H1 (cell line): ENCODE data around the gene QSER1. TPM values are rescaled to one million over a fixed set of nuclear protein-coding genes. Genes with fewer than 3 reads are reported as not detected.
"Not testable (repeated sequence)": the region's sequence is repeated elsewhere in the genome, so short reads cannot be mapped to it uniquely, and the experiment has no call there.

Source experiments
- CTCF ChIA-PET: fragments of 300-600 bp; sonication (Branson Sonifier 250); formaldehyde crosslinking; loops from one replicate; lab custom pipeline; 2021; ENCODE audit not compliant: partially characterized antibody; lab: Charles Lee
- POLR2A ChIA-PET: fragments of 300-600 bp; sonication (Branson Sonifier 250); formaldehyde crosslinking; loops from one replicate; lab custom pipeline; 2021; ENCODE audit warnings: inconsistent platforms; ENCODE audit not compliant: partially characterized antibody; lab: Charles Lee
- DNase-seq, 2 experiments: peaks; one replicate each; pipeline versions ENCODE4 v3.0.0 to v3.0.0-alpha.2; 2010 to 2022; ENCODE audit warnings: low spot score in 2 of 2, low read depth in 1 of 2, mixed read lengths in 1 of 2
- FAIRE-seq: peaks from 2 replicates; lab custom pipeline; 2011; peaks lifted over from hg19 to GRCh38; lab: Jason Lieb, UNC
- H2AFZ ChIP-seq: 2 replicates; pipeline ENCODE4 v1.8.1; 2012; ENCODE audit warnings: low read length, inconsistent platforms
- H2AK5ac ChIP-seq: 2 replicates; pipeline ENCODE4 v1.6.1; 2013; ENCODE audit warnings: low read depth, low read length
- H2BK120ac ChIP-seq: replicated peaks from 2 replicates; pipeline ENCODE3; 2013; ENCODE audit warnings: low read depth, low read length, inconsistent platforms
- H2BK12ac ChIP-seq: 2 replicates; pipeline ENCODE4 v1.6.1; 2013; ENCODE audit warnings: low read depth, low read length
- H2BK15ac ChIP-seq: 2 replicates; pipeline ENCODE4 v1.6.1; 2013; ENCODE audit warnings: low read length
- H2BK20ac ChIP-seq: 2 replicates; pipeline ENCODE4 v1.6.1; 2013; ENCODE audit warnings: low read length
- H2BK5ac ChIP-seq: 2 replicates; pipeline ENCODE4 v1.6.1; 2013; ENCODE audit warnings: low read depth, low read length
- H3K14ac ChIP-seq: 2 replicates; pipeline ENCODE4 v1.6.1; 2013; ENCODE audit warnings: inconsistent platforms; ENCODE audit not compliant: insufficient read length
- H3K18ac ChIP-seq: 2 replicates; pipeline ENCODE4 v1.6.1; 2013; ENCODE audit warnings: low read length; ENCODE audit errors: extremely low read depth
- H3K23ac ChIP-seq: 2 replicates; pipeline ENCODE4 v1.6.1; 2013; ENCODE audit warnings: inconsistent platforms; ENCODE audit not compliant: insufficient read length
- H3K23me2 ChIP-seq: 2 replicates; pipeline ENCODE4 v1.6.1; 2013; ENCODE audit warnings: low read depth, low read length
- H3K27ac ChIP-seq: 2 replicates; pipeline ENCODE4 v1.6.1; 2011; ENCODE audit warnings: low read depth, low read length, inconsistent platforms
- H3K27me3 ChIP-seq, 4 experiments: replicated peaks in 1 of 4; 1 replicate in 1 of 4; 2 replicates in 3 of 4; pipeline versions ENCODE4 v1.6.1 to v1.8.1; 2011 to 2013; ENCODE audit warnings: low read length in 3 of 4, mild to moderate bottlenecking in 3 of 4, inconsistent platforms in 2 of 4, mixed read lengths in 2 of 4, moderate library complexity in 1 of 4; ENCODE audit not compliant: control insufficient read depth in 3 of 4, insufficient read depth in 3 of 4; ENCODE audit errors: extremely low read depth in 1 of 4
- H3K36me3 ChIP-seq, 4 experiments: 2 replicates each; pipeline versions ENCODE4 v1.6.1 to v1.8.1; 2011 to 2013; ENCODE audit warnings: mild to moderate bottlenecking in 4 of 4, low read length in 3 of 4, moderate library complexity in 2 of 4, control low read depth in 1 of 4, inconsistent platforms in 1 of 4; ENCODE audit not compliant: insufficient read depth in 4 of 4, control insufficient read depth in 2 of 4
- H3K4ac ChIP-seq: replicated peaks from 2 replicates; pipeline ENCODE3; 2013; ENCODE audit warnings: low read length, low read depth, mixed read lengths, inconsistent platforms; ENCODE audit not compliant: insufficient read length
- H3K4me1 ChIP-seq, 4 experiments: replicated peaks in 1 of 4; 1 replicate in 1 of 4; 2 replicates in 3 of 4; pipeline versions ENCODE4 v1.6.1 to v1.8.1; 2011 to 2013; ENCODE audit warnings: low read length in 3 of 4, inconsistent platforms in 2 of 4, mixed read lengths in 1 of 4; ENCODE audit not compliant: insufficient read depth in 4 of 4, control insufficient read depth in 3 of 4
- H3K4me2 ChIP-seq, 2 experiments: 2 replicates each; pipeline versions ENCODE4 v1.6.1 to v1.8.1; 2011 to 2013; ENCODE audit warnings: low read depth in 2 of 2, low read length in 2 of 2, control low read depth in 1 of 2, inconsistent platforms in 1 of 2, mild to moderate bottlenecking in 1 of 2; ENCODE audit not compliant: insufficient read depth in 1 of 2
- H3K4me3 ChIP-seq, 4 experiments: fragments of 200-600, 300-600 bp in 1 of 4; sonication (generic), shearing (Covaris generic), sonication (Bioruptor Twin) in 1 of 4; 2 replicates each; pipeline versions ENCODE4 v1.5.1 to v1.8.1; 2011 to 2016; ENCODE audit warnings: low read length in 4 of 4, low read depth in 3 of 4, control low read depth in 2 of 4, inconsistent platforms in 2 of 4, mild to moderate bottlenecking in 2 of 4, mixed read lengths in 1 of 4, moderate library complexity in 1 of 4; ENCODE audit not compliant: insufficient read depth in 2 of 4; ENCODE audit errors: extremely low read depth in 1 of 4
- H3K56ac ChIP-seq: replicated peaks from 2 replicates; pipeline ENCODE3; 2013; ENCODE audit warnings: low read depth, mild to moderate bottlenecking, mixed read lengths, low read length, inconsistent platforms; ENCODE audit not compliant: insufficient read length
- H3K79me1 ChIP-seq: 2 replicates; pipeline ENCODE4 v1.6.1; 2013; ENCODE audit warnings: low read depth, low read length, control low read depth
- H3K79me2 ChIP-seq, 2 experiments: 2 replicates each; pipeline versions ENCODE4 v1.6.1 to v1.8.1; 2012 to 2013; ENCODE audit warnings: low read length in 2 of 2, mild to moderate bottlenecking in 2 of 2, inconsistent platforms in 1 of 2; ENCODE audit not compliant: insufficient read depth in 2 of 2, control insufficient read depth in 1 of 2
- H3K9ac ChIP-seq, 4 experiments: replicated peaks in 1 of 4; 1 replicate in 1 of 4; 2 replicates in 3 of 4; pipeline versions ENCODE4 v1.6.1 to v1.8.1; 2011 to 2013; ENCODE audit warnings: low read depth in 3 of 4, low read length in 3 of 4, control low read depth in 2 of 4, mild to moderate bottlenecking in 2 of 4, moderate library complexity in 2 of 4, inconsistent platforms in 1 of 4; ENCODE audit errors: extremely low read depth in 1 of 4
- H3K9me3 ChIP-seq, 2 experiments: 2 replicates each; pipeline versions ENCODE4 v1.6.1 to v1.8.1; 2012 to 2013; ENCODE audit warnings: mild to moderate bottlenecking in 2 of 2, moderate library complexity in 2 of 2, control low read depth in 1 of 2, inconsistent platforms in 1 of 2, low read depth in 1 of 2, low read length in 1 of 2, mixed read lengths in 1 of 2; ENCODE audit not compliant: insufficient read depth in 2 of 2
- H4K20me1 ChIP-seq, 2 experiments: replicated peaks in 1 of 2; 2 replicates each; pipeline versions ENCODE3 to v1.8.1; 2011 to 2013; ENCODE audit warnings: inconsistent platforms in 2 of 2, low read length in 2 of 2, mild to moderate bottlenecking in 1 of 2; ENCODE audit not compliant: insufficient read depth in 2 of 2, control insufficient read depth in 1 of 2
- H4K5ac ChIP-seq: 2 replicates; pipeline ENCODE4 v1.6.1; 2013; ENCODE audit warnings: low read length, low read depth, mixed read lengths, inconsistent platforms; ENCODE audit not compliant: insufficient read length
- H4K8ac ChIP-seq: 2 replicates; pipeline ENCODE4 v1.8.0; 2013; ENCODE audit warnings: mild to moderate bottlenecking, moderate library complexity, low read length, inconsistent platforms; ENCODE audit not compliant: insufficient read depth; ENCODE audit errors: extremely low read depth
- H4K91ac ChIP-seq: replicated peaks from 2 replicates; pipeline ENCODE3; 2013; ENCODE audit warnings: low read length, mixed read lengths, inconsistent platforms; ENCODE audit not compliant: insufficient read length
- TBP ChIP-seq: IDR thresholded peaks from 2 replicates; pipeline ENCODE4 v1.6.1; 2011; ENCODE audit warnings: low read depth, low read length, improper control_type of control experiment
- WGBS, 2 experiments: shearing (Covaris generic) in 1 of 2; methylation state at CpG; one replicate each; pipeline versions ENCODE4 v1.1.6 to v1.1.7; 2013 to 2015; ENCODE audit warnings: low lambda C conversion rate in 2 of 2, mixed read lengths in 2 of 2, inconsistent platforms in 1 of 2, low coverage in 1 of 2, missing lambda C conversion rate in 1 of 2; ENCODE audit not compliant: insufficient replicate concordance in 2 of 2, insufficient coverage in 1 of 2, insufficient read length in 1 of 2; ENCODE audit errors: extremely low coverage in 1 of 2, missing lambda C conversion rate in 1 of 2; 5-methylcytosine and 5-hydroxymethylcytosine counted together
- polyA plus RNA-seq, 7 experiments: library from polyadenylated mRNA; depleted of rRNA in 3 of 7; stranded (reverse) in 5 of 7; unstranded in 2 of 7; fragments of >200 nt in 5 of 7; fragments of 200-250 nt in 2 of 7; gene quantifications; 1 replicate in 5 of 7; 2 replicates in 1 of 7; 4 replicates in 1 of 7; pipeline versions ENCODE4 v1.2.1 to v1.2.3, GENCODE V29; 2011 to 2013; ENCODE audit warnings: missing spikeins in 2 of 7, mixed read lengths in 2 of 7
- total RNA-seq: library from RNA; stranded (reverse); fragmentation: NEBNext Ultra II Directional; extraction: Animal tissue kit (Norgen Biotek cat#: 25700); gene quantifications from 2 replicates; pipeline ENCODE4 v1.2.1, GENCODE V29; 2021

The QSER1 gene
- total and polyA plus RNA-seq, 2 of the 8 experiments (the other 6 are each of a cell fraction or from before 2014, with no cell fraction given): 29.3 to 117 TPM

- H3K18ac ChIP-seq, H3K23ac ChIP-seq, H3K56ac ChIP-seq, H3K36me3 ChIP-seq, H4K8ac ChIP-seq, H3K14ac ChIP-seq, H3K4me3 ChIP-seq, H3K79me1 ChIP-seq, H3K27ac ChIP-seq, H3K27me3 ChIP-seq, H2BK120ac ChIP-seq, H3K9ac ChIP-seq, H2AFZ ChIP-seq, H4K20me1 ChIP-seq, H3K79me2 ChIP-seq, H4K5ac ChIP-seq, H3K4me2 ChIP-seq, FAIRE-seq, H3K4ac ChIP-seq, POLR2A ChIA-PET, H3K23me2 ChIP-seq, DNase-seq: not testable (repeated sequence)
- H4K91ac ChIP-seq: peak overlapping the region; percentile 56
- peak overlapping the region; percentile 81; the same call in 1 of the 2 replicates for H2BK12ac ChIP-seq
- H2AK5ac ChIP-seq: peak overlapping the region; percentile 60; the same call in 1 of the 2 replicates
- peaks cover 9 to 14% of the 10 kb centered on the region in 2 experiments for H3K9me3 ChIP-seq
- peak overlapping the region; percentile 32; the same call in 1 of the 2 replicates for H2BK5ac ChIP-seq
- peak overlapping the region; percentile 67; the same call in 1 of the 2 replicates for H2BK15ac ChIP-seq
- WGBS, 2 experiments: 95% methylated on average over 19 of the region's 20 CpGs; no CpG with 5 or more reads in 1 of the 2 experiments
- H3K4me1 ChIP-seq: peaks cover 0 to 13% (median 6%) of the 10 kb centered on the region in 4 experiments; a peak in 6 of 7 replicates
- CTCF ChIA-PET: interaction anchor here (1.1 to 5.9 kb wide), 4 partner anchors 9 to 19 kb away, joined by 3 to 55 read pairs (median 12); no protein-coding TSS in a partner anchor
- 0 out of 2 replicates have a peak, but pooled peaks have one; percentile 13 for TF ChIP-seq TBP
- peak overlapping the region; percentile 72; the same call in 1 of the 2 replicates for H2BK20ac ChIP-seq
Observed at GRCh38 chr11:32887707-32888383, 4.8 kb upstream of the QSER1 start.
